Activated CD4-positive, alpha-beta T cell treated with anti-CD3 and anti-CD28 coated beads, Interleukin-2, amount 10 ng/mL, durations not matched to agents 24 days and 14 days (primary cell): ENCODE measurements around the gene TEAD2. TPM values are rescaled to one million over a fixed set of nuclear protein-coding genes. Genes with fewer than 3 reads are reported as not detected.
A peak's percentile ranks its signal among the peaks of the same experiment; 100 is the strongest.
"Not testable (repeated sequence)": the region's sequence is repeated elsewhere in the genome, so short reads cannot be mapped to it uniquely, and the experiment has no call there.

ENCODE experiments used
- DNase-seq: peaks from one replicate; pipeline ENCODE4 v3.0.0; 2022
- H3K27ac Mint-ChIP-seq: one replicate; pipeline ENCODE4 v1.8.0; 2022; ENCODE audit warnings: mild to moderate bottlenecking, mixed read lengths
- H3K27me3 Mint-ChIP-seq: one replicate; pipeline ENCODE4 v1.8.0; 2022; ENCODE audit warnings: mixed read lengths
- H3K36me3 Mint-ChIP-seq: one replicate; pipeline ENCODE4 v1.8.0; 2022; ENCODE audit warnings: low read depth, mild to moderate bottlenecking, mixed read lengths
- H3K4me1 Mint-ChIP-seq: one replicate; pipeline ENCODE4 v1.8.0; 2021; ENCODE audit warnings: mixed read lengths
- H3K4me3 Mint-ChIP-seq: one replicate; pipeline ENCODE4 v1.8.0; 2022; ENCODE audit warnings: mild to moderate bottlenecking, moderate library complexity, mixed read lengths
- H3K9me3 Mint-ChIP-seq: one replicate; pipeline ENCODE4 v1.8.0; 2021; ENCODE audit warnings: mixed read lengths
- intact Hi-C: fragments of 100-400 bp; cut with micrococcal nuclease; formaldehyde crosslinking; loops from one replicate; pipeline ENCODE4 v1.15.1; 2023
- total RNA-seq: library from RNA; stranded (reverse); gene quantifications from 2 replicates; pipeline ENCODE4 v1.2.3, GENCODE V29; 2022

TEAD2 gene
- total RNA-seq, 1 donor from 2014 or later = not detected

GRCh38 chr19:49337267-49338022 lies 24.8 kb downstream of the TEAD2 start:
- Mint-ChIP-seq H3K9me3 (no peaks in the 10 kb centered on the region), H3K4me3 (peak overlapping the region; percentile 99), H3K36me3 (peaks cover 38% of the 10 kb centered on the region), H3K27ac (peak overlapping the region; percentile 0), H3K27me3 (no peaks in the 10 kb centered on the region), H3K4me1 (peaks cover 52% of the 10 kb centered on the region)
- intact Hi-C loops = no loop called here
- DNase-seq = no peak

- no peak for DNase-seq
- H3K36me3 Mint-ChIP-seq = peaks cover 38% of the 10 kb centered on the region
- intact Hi-C loops = no loop called here
These were observed 25.5 kb downstream of the TEAD2 start for GRCh38 chr19:49336482-49337266.

DNA sequence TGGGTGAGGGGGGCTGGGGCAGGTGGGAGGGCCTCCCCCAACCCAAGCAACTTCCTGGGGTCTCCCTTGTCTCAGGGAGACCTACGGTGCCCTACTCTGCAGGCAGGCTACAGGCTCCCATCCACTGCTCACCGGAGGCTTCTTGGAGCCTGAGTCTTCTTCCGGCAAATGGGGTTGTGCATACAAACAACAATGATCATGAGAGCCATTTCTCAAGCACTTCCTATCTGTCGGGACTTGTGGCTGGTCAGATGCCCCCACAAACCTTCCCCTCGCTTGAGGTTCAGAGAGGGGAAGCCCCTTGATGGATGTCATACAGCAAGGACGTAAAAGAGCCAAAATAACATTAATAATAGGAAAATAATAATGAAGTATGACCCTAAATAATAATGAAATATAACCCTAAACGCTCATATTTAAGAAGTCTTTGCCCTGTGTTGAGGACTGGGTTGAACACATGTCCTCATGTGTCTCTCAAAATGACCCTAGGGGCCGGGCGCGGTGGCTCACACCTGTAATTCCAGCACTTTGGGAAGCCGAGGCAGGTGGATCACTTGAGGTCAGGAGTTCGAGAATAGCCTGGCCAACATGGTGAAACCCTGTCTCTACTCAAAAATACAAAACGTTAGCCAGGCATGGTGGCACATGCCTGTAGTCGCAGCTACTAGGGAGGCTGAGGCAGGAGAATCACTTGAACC lies 26.3 kb downstream of the TEAD2 start:
- Mint-ChIP-seq H3K27ac (peak overlapping the region; percentile 98), H3K4me1 (peaks cover 62% of the 10 kb centered on the region), H3K36me3 (peaks cover 43% of the 10 kb centered on the region), H3K9me3 (no peaks in the 10 kb centered on the region), H3K4me3 (peak overlapping the region; percentile 99), H3K27me3 (no peaks in the 10 kb centered on the region)
- no peak for DNase-seq
- intact Hi-C loops = no loop called here

More at GRCh38 chr19:49336482-49337266, 25.5 kb downstream of the TEAD2 start:
- peaks cover 57% of the 10 kb centered on the region for H3K4me1 Mint-ChIP-seq
- H3K27ac Mint-ChIP-seq = peak overlapping the region; percentile 54
- peak overlapping the region; percentile 99 for H3K4me3 Mint-ChIP-seq
- H3K27me3 Mint-ChIP-seq = no peaks in the 10 kb centered on the region
- H3K9me3 Mint-ChIP-seq = no peaks in the 10 kb centered on the region

GRCh38 chr19:49335071-49335783 lies 27.0 kb downstream of the TEAD2 start, which contains the start of gene CD37:
CD37 (plus strand) TSS chr19:49335406; CDS start chr19:49335541, 135 bp downstream.
- Mint-ChIP-seq H3K4me3 (peak within 1 kb of the TSS; percentile 99), H3K9me3 (no peaks in the 10 kb centered on the region), H3K36me3 (peaks cover 39% of the 10 kb centered on the region), H3K27me3 (no peaks in the 10 kb centered on the region), H3K4me1 (peaks cover 62% of the 10 kb centered on the region), H3K27ac (peak within 1 kb of the TSS; percentile 98)
- DNase-seq = peak; percentile 90
- intact Hi-C loops = no loop called here

- Mint-ChIP-seq H3K27ac (peak overlapping the region; percentile 94), H3K36me3 (peaks cover 35% of the 10 kb centered on the region), H3K9me3 (no peaks in the 10 kb centered on the region), H3K4me3 (peak overlapping the region; percentile 82), H3K4me1 (peaks cover 63% of the 10 kb centered on the region), H3K27me3 (no peaks in the 10 kb centered on the region)
- intact Hi-C loops = no loop called here
- DNase-seq = peak; percentile 92
These were observed 28.4 kb downstream of the TEAD2 start for GRCh38 chr19:49333811-49334288.

DNA sequence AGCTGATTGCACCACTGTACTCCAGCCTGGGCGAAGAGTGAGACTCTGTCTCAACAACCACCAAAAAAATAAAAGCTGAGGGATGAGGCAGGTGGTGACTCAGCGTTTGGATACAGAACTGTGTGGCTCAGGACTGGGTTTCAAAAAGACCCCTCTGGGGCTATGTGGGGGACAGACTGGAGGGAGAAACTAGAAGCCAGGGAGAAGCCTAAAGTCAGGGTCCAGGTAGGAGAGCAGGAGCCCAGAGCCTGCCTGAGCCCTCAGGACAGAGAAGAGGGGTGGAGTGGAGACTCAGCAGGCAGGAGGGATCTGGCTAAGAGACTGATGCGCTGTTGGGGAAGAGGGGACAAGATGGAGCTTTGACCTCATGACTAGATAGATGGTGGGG lies 28.8 kb downstream of the TEAD2 start:
- intact Hi-C loops = no loop called here
- H3K27ac Mint-ChIP-seq = peak overlapping the region; percentile 94
- peaks cover 60% of the 10 kb centered on the region for H3K4me1 Mint-ChIP-seq
- peaks cover 33% of the 10 kb centered on the region for H3K36me3 Mint-ChIP-seq
- no peaks in the 10 kb centered on the region for H3K27me3 Mint-ChIP-seq
- DNase-seq = no peak
- peak overlapping the region; percentile 82 for H3K4me3 Mint-ChIP-seq
- no peaks in the 10 kb centered on the region for H3K9me3 Mint-ChIP-seq

GRCh38 chr19:49332691-49333417 lies 29.4 kb downstream of the TEAD2 start:
- Mint-ChIP-seq H3K27ac (peak overlapping the region; percentile 94), H3K4me3 (peak overlapping the region; percentile 82), H3K4me1 (peaks cover 61% of the 10 kb centered on the region), H3K36me3 (peaks cover 33% of the 10 kb centered on the region)
- H3K9me3 Mint-ChIP-seq, H3K27me3 Mint-ChIP-seq, intact Hi-C loops, DNase-seq: not testable (repeated sequence)

GRCh38 chr19:49331616-49332055 lies 30.6 kb downstream of the TEAD2 start:
- H3K27me3 Mint-ChIP-seq = no peaks in the 10 kb centered on the region
- H3K27ac Mint-ChIP-seq = peak overlapping the region; percentile 44
- DNase-seq = peak; percentile 90
- intact Hi-C loops = no loop called here
- peak overlapping the region; percentile 39 for H3K4me3 Mint-ChIP-seq
- H3K4me1 Mint-ChIP-seq = peaks cover 60% of the 10 kb centered on the region
- H3K36me3 Mint-ChIP-seq = peaks cover 27% of the 10 kb centered on the region
- H3K9me3 Mint-ChIP-seq = no peaks in the 10 kb centered on the region

- intact Hi-C loops = not testable (repeated sequence)
These were observed 31.0 kb downstream of the TEAD2 start for GRCh38 chr19:49331187-49331586.

GRCh38 chr19:49328741-49329140 lies 33.5 kb downstream of the TEAD2 start:
- Mint-ChIP-seq H3K27me3 (no peaks in the 10 kb centered on the region), H3K4me1 (peaks cover 42% of the 10 kb centered on the region), H3K36me3 (peaks cover 23% of the 10 kb centered on the region), H3K4me3 (no peak overlapping the region), H3K27ac (no peak overlapping the region), H3K9me3 (no peaks in the 10 kb centered on the region)
- intact Hi-C loops = loop anchor here (1.0 kb wide), 2 partner anchors 27 to 62 kb away; no protein-coding TSS in a partner anchor
- DNase-seq = no peak

More at GRCh38 chr19:49331187-49331586, 31.0 kb downstream of the TEAD2 start:
- peaks cover 24% of the 10 kb centered on the region for H3K36me3 Mint-ChIP-seq
- H3K27me3 Mint-ChIP-seq, DNase-seq, H3K9me3 Mint-ChIP-seq: not testable (repeated sequence)
- H3K27ac Mint-ChIP-seq = peak overlapping the region; percentile 44
- H3K4me3 Mint-ChIP-seq = peak overlapping the region; percentile 39
- peaks cover 56% of the 10 kb centered on the region for H3K4me1 Mint-ChIP-seq

- peaks cover 36% of the 10 kb centered on the region for H3K4me1 Mint-ChIP-seq
- H3K36me3 Mint-ChIP-seq = peaks cover 21% of the 10 kb centered on the region
- H3K27ac Mint-ChIP-seq = peak overlapping the region; percentile 70
- intact Hi-C loops = loop anchor here (1.0 kb wide), 2 partner anchors 27 to 62 kb away; no protein-coding TSS in a partner anchor
- no peaks in the 10 kb centered on the region for H3K27me3 Mint-ChIP-seq
- DNase-seq = peak; percentile 85
- H3K9me3 Mint-ChIP-seq = no peaks in the 10 kb centered on the region
- no peak overlapping the region for H3K4me3 Mint-ChIP-seq
These were observed 34.2 kb downstream of the TEAD2 start for GRCh38 chr19:49327878-49328544.

- DNase-seq = no peak
- peaks cover 3% of the 10 kb centered on the region for H3K9me3 Mint-ChIP-seq
- peaks cover 20% of the 10 kb centered on the region for H3K36me3 Mint-ChIP-seq
- no peaks in the 10 kb centered on the region for H3K27me3 Mint-ChIP-seq
- H3K27ac Mint-ChIP-seq = no peak overlapping the region
- H3K4me1 Mint-ChIP-seq = peaks cover 21% of the 10 kb centered on the region
- no peak overlapping the region for H3K4me3 Mint-ChIP-seq
- intact Hi-C loops = no loop called here
These were observed 36.0 kb downstream of the TEAD2 start for GRCh38 chr19:49326165-49326704.
